CD8-positive, alpha-beta memory T cell (primary cell): Measurements from ENCODE around the gene ANKRD23. TPM values are rescaled to one million over a fixed set of nuclear protein-coding genes. Genes with fewer than 3 reads are reported as not detected.

ENCODE experiments used
- CTCF ChIA-PET: fragments of 350-600 bp; sonication (Branson Sonifier 250); formaldehyde crosslinking; loops from one replicate; lab custom pipeline; 2021; ENCODE audit warnings: antibody characterized with exemption; lab: Charles Lee
- POLR2A ChIA-PET: fragments of 350-600 bp; sonication (Branson Sonifier 250); formaldehyde crosslinking; loops from one replicate; lab custom pipeline; 2021; ENCODE audit warnings: antibody characterized with exemption; lab: Charles Lee
- DNase-seq, 5 donors: peaks; one replicate each; pipeline versions ENCODE4 v3.0.0 to v3.0.0-alpha.2; 2020 to 2022; ENCODE audit warnings: mixed read lengths in 1 of 5
- H3K27ac ChIP-seq: one replicate; pipeline ENCODE4 v1.7.0; 2013; ENCODE audit warnings: low read depth, mild to moderate bottlenecking, low read length, moderate library complexity
- H3K27me3 ChIP-seq: 2 replicates; pipeline ENCODE4 v1.7.0; 2013; ENCODE audit warnings: low read length, mild to moderate bottlenecking; ENCODE audit not compliant: insufficient read depth, poor library complexity, severe bottlenecking
- H3K36me3 ChIP-seq: 2 replicates; pipeline ENCODE4 v1.7.0; 2013; ENCODE audit warnings: mild to moderate bottlenecking, low read length, moderate library complexity; ENCODE audit not compliant: insufficient read depth
- H3K4me1 ChIP-seq: 2 replicates; pipeline ENCODE4 v1.7.0; 2013; ENCODE audit warnings: mild to moderate bottlenecking, low read length, moderate library complexity; ENCODE audit not compliant: insufficient read depth
- H3K4me3 ChIP-seq: 2 replicates; pipeline ENCODE4 v1.7.0; 2013; ENCODE audit warnings: mild to moderate bottlenecking, low read length
- H3K9me3 ChIP-seq: 2 replicates; pipeline ENCODE4 v1.7.0; 2013; ENCODE audit warnings: mild to moderate bottlenecking, low read length
- H3K27ac Mint-ChIP-seq, 8 donors: one replicate each; pipeline ENCODE4 v1.8.0; 2020 to 2021; ENCODE audit warnings: mixed read lengths in 8 of 8, mild to moderate bottlenecking in 6 of 8, inconsistent platforms in 3 of 8, moderate library complexity in 3 of 8
- H3K27me3 Mint-ChIP-seq, 2 donors: one replicate each; pipeline ENCODE4 v1.8.0; 2020 to 2021; ENCODE audit warnings: mixed read lengths in 2 of 2, mild to moderate bottlenecking in 1 of 2, moderate library complexity in 1 of 2
- H3K36me3 Mint-ChIP-seq, 3 donors: one replicate each; pipeline ENCODE4 v1.8.0; 2020 to 2021; ENCODE audit warnings: mixed read lengths in 3 of 3, inconsistent platforms in 1 of 3, mild to moderate bottlenecking in 1 of 3
- H3K4me1 Mint-ChIP-seq, 3 donors: one replicate each; pipeline ENCODE4 v1.8.0; 2020 to 2021; ENCODE audit warnings: mixed read lengths in 3 of 3, inconsistent platforms in 1 of 3, mild to moderate bottlenecking in 1 of 3
- H3K4me3 Mint-ChIP-seq, 7 donors: one replicate each; pipeline ENCODE4 v1.8.0; 2020 to 2021; ENCODE audit warnings: mixed read lengths in 7 of 7, mild to moderate bottlenecking in 6 of 7, moderate library complexity in 4 of 7, inconsistent platforms in 2 of 7
- H3K9me3 Mint-ChIP-seq, 5 donors: one replicate each; pipeline ENCODE4 v1.8.0; 2020 to 2022; ENCODE audit warnings: mixed read lengths in 5 of 5, mild to moderate bottlenecking in 3 of 5, moderate library complexity in 2 of 5, inconsistent platforms in 1 of 5
- polyA plus RNA-seq: library from polyadenylated mRNA; unstranded; fragments of 300-500 nt; fragmentation: Illumina TruSeq; gene quantifications from one replicate; pipeline ENCODE4 v1.2.3, GENCODE V29; 2021
- total RNA-seq, 2 experiments: library from RNA; stranded (reverse); gene quantifications; one replicate each; pipeline ENCODE4 v1.2.3, GENCODE V29; 2021

ANKRD23 gene
- total and polyA plus RNA-seq, 3 experiments from 2014 or later: 0.47 to 3.9 (median 3.8) TPM

GRCh38 chr2:96822786-96823185 lies 21.0 kb downstream of the ANKRD23 start:
- Histone ChIP-seq H3K4me1 (peaks cover 39% of the 10 kb centered on the region), H3K27me3 (no peaks in the 10 kb centered on the region), H3K9me3 (no peaks in the 10 kb centered on the region), H3K4me3 (no peak overlapping the region), H3K36me3 (peaks cover 16% of the 10 kb centered on the region), H3K27ac (no peak overlapping the region)
- Mint-ChIP-seq H3K4me3 (no peak overlapping the region), H3K36me3 (peaks cover 0 to 87% (median 11%) of the 10 kb centered on the region in 3 donors), H3K27ac (peak overlapping the region in 4 of 8 donors; percentile 47 to 84 (median 68)), H3K9me3 (no peaks in the 10 kb centered on the region), H3K4me1 (peaks cover 44 to 62% (median 46%) of the 10 kb centered on the region in 3 donors), H3K27me3 (peaks cover 0 to 1% of the 10 kb centered on the region in 2 donors)
- CTCF ChIA-PET: interaction anchor here (0.8 kb wide), 1 partner anchor 35 kb away, joined by 4 read pairs; the partner anchor contains the start of gene ANKRD39
- no peak for DNase-seq
- POLR2A ChIA-PET: no interaction called here

- CTCF ChIA-PET: interaction anchor here (1.1 to 1.2 kb wide), 3 partner anchors 37 to 130 kb away, joined by 3 to 4 read pairs (median 3); partner anchors contain the start of genes ANKRD39 and CNNM4
- POLR2A ChIA-PET: no interaction called here
- H3K36me3 ChIP-seq: peaks cover 13% of the 10 kb centered on the region
- peaks cover 46% of the 10 kb centered on the region for H3K4me1 ChIP-seq
- no peak overlapping the region for H3K27ac ChIP-seq
- Mint-ChIP-seq H3K4me1 (peaks cover 49 to 70% (median 49%) of the 10 kb centered on the region in 3 donors), H3K9me3 (no peaks in the 10 kb centered on the region), H3K27ac (peak overlapping the region in 7 of 8 donors; percentile 15 to 92 (median 53)), H3K36me3 (peaks cover 0 to 80% (median 10%) of the 10 kb centered on the region in 3 donors), H3K4me3 (peak overlapping the region in 6 of 7 donors; percentile 19 to 90 (median 57)), H3K27me3 (peaks cover 0 to 1% of the 10 kb centered on the region in 2 donors)
- no peak overlapping the region for H3K4me3 ChIP-seq
- no peak for DNase-seq
- H3K27me3 ChIP-seq: no peaks in the 10 kb centered on the region
- no peaks in the 10 kb centered on the region for H3K9me3 ChIP-seq
Observed at GRCh38 chr2:96821113-96821675, 22.6 kb downstream of the ANKRD23 start.

DNA sequence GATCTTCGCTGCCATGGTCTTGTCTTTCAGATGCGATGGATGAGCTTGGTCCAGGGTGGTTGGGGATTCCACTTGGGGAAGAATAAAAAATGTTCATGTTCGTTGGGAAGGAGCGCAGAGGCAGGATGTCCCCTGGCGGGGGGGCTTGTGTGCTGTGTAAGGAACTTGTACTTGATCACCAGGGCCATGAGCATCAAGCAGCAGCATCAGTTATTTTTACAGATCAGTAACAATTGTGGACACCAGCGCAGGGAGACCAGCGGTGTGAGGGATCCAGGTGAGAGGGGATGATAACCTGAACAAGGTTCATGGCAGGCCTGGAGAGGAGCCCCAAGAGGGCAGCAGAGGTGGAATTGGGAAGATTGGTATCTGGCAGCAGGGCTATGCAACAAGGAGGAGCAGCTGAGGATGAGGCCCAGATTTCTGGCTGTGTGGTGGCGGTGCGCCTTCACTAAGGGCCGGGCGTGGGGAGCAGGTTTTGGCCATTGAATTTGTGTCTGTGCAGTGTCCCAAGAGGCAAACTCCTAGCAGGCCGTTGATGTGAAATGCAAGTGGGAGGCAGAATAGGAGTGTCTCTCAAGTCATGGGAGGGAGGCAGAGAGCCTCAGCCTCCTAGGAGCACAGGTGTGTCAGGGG lies 23.8 kb downstream of the ANKRD23 start:
- no peak for DNase-seq
- Mint-ChIP-seq H3K9me3 (no peaks in the 10 kb centered on the region), H3K4me3 (peak overlapping the region; percentile 85 to 93 (median 87)), H3K27ac (peak overlapping the region; percentile 9 to 92 (median 76)), H3K27me3 (peaks cover 0 to 1% of the 10 kb centered on the region in 2 donors), H3K4me1 (peaks cover 54 to 76% (median 55%) of the 10 kb centered on the region in 3 donors), H3K36me3 (peaks cover 0 to 74% (median 10%) of the 10 kb centered on the region in 3 donors)
- H3K4me3 ChIP-seq: no peak overlapping the region
- no peaks in the 10 kb centered on the region for H3K9me3 ChIP-seq
- no peak overlapping the region for H3K27ac ChIP-seq
- no peaks in the 10 kb centered on the region for H3K27me3 ChIP-seq
- peaks cover 13% of the 10 kb centered on the region for H3K36me3 ChIP-seq
- ChIA-PET POLR2A (no interaction called here), CTCF (interaction anchor here (1.1 to 5.8 kb wide), 3 partner anchors 38 to 131 kb away, joined by 3 to 38 read pairs (median 3); partner anchors contain the start of gene ANKRD39)
- H3K4me1 ChIP-seq: peaks cover 50% of the 10 kb centered on the region

- H3K4me3 ChIP-seq: no peak overlapping the region
- no peak for DNase-seq
- no peaks in the 10 kb centered on the region for H3K9me3 ChIP-seq
- peak overlapping the region; percentile 9 to 89 (median 74) for H3K27ac Mint-ChIP-seq
- no peaks in the 10 kb centered on the region for H3K9me3 Mint-ChIP-seq
- peak overlapping the region; percentile 85 to 93 (median 87) for H3K4me3 Mint-ChIP-seq
- H3K36me3 Mint-ChIP-seq: peaks cover 0 to 67% (median 10%) of the 10 kb centered on the region in 3 donors
- POLR2A ChIA-PET: interaction anchor here (1.1 kb wide), 1 partner anchor 13 kb away, joined by 5 read pairs; no protein-coding TSS in a partner anchor
- H3K27me3 ChIP-seq: no peaks in the 10 kb centered on the region
- H3K27ac ChIP-seq: no peak overlapping the region
- peaks cover 13% of the 10 kb centered on the region for H3K36me3 ChIP-seq
- H3K27me3 Mint-ChIP-seq: peaks cover 0 to 1% of the 10 kb centered on the region in 2 donors
- peaks cover 52% of the 10 kb centered on the region for H3K4me1 ChIP-seq
- H3K4me1 Mint-ChIP-seq: peaks cover 56 to 78% (median 57%) of the 10 kb centered on the region in 3 donors
- CTCF ChIA-PET: interaction anchor here (1.2 to 5.8 kb wide), 4 partner anchors 15 to 265 kb away, joined by 3 to 38 read pairs (median 4); partner anchors contain the start of gene ANKRD39
Observed at GRCh38 chr2:96819128-96819875, 24.5 kb downstream of the ANKRD23 start.

DNA sequence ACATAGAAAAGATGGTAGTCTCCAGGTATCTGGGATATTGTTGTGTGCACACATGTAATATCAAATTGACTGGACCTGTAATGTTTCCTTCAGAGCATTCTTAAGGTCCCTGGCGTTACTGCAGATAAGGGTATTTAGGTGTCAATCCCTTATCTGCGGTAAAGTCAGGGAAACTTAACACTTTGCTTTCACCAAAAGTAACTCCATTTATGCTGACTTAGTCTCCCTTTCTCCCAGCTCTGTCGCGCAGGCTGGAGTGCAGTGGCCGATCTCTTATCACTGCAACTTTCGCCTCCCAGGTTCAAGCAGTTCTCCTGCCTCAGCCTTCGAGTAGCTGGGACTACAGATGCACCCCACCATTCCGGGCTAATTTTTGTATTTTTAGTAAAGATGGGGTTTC lies 25.9 kb downstream of the ANKRD23 start:
- Mint-ChIP-seq H3K4me3 (peak overlapping the region; percentile 85 to 93 (median 87)), H3K36me3 (peaks cover 0 to 55% (median 10%) of the 10 kb centered on the region in 3 donors), H3K27me3 (peaks cover 0 to 1% of the 10 kb centered on the region in 2 donors), H3K4me1 (peaks cover 58 to 76% (median 63%) of the 10 kb centered on the region in 3 donors), H3K27ac (peak overlapping the region; percentile 3 to 75 (median 62)), H3K9me3 (no peaks in the 10 kb centered on the region)
- no peak for DNase-seq
- Histone ChIP-seq H3K36me3 (peaks cover 6% of the 10 kb centered on the region), H3K9me3 (no peaks in the 10 kb centered on the region), H3K4me1 (peaks cover 52% of the 10 kb centered on the region), H3K27me3 (no peaks in the 10 kb centered on the region), H3K27ac (no peak overlapping the region), H3K4me3 (peak overlapping the region; percentile 84)
- CTCF ChIA-PET: interaction anchor here (0.7 to 5.8 kb wide), 9 partner anchors 8 to 264 kb away, joined by 3 to 38 read pairs (median 3); partner anchors contain the start of genes ANKRD39 and CNNM4
- POLR2A ChIA-PET: interaction anchor here (0.6 to 1.1 kb wide), 3 partner anchors 12 to 225 kb away, joined by 3 to 5 read pairs (median 4); no protein-coding TSS in a partner anchor

- no peak for DNase-seq
- Mint-ChIP-seq H3K27ac (peak overlapping the region in 5 of 8 donors; percentile 3 to 80 (median 67)), H3K27me3 (peaks cover 0 to 1% of the 10 kb centered on the region in 2 donors), H3K36me3 (peaks cover 0 to 54% (median 12%) of the 10 kb centered on the region in 3 donors), H3K4me3 (peak overlapping the region; percentile 85 to 93 (median 87)), H3K9me3 (no peaks in the 10 kb centered on the region), H3K4me1 (peaks cover 63 to 77% (median 67%) of the 10 kb centered on the region in 3 donors)
- Histone ChIP-seq H3K27me3 (no peaks in the 10 kb centered on the region), H3K4me3 (peak overlapping the region; percentile 84), H3K36me3 (peaks cover 5% of the 10 kb centered on the region), H3K9me3 (no peaks in the 10 kb centered on the region), H3K4me1 (peaks cover 52% of the 10 kb centered on the region), H3K27ac (no peak overlapping the region)
- ChIA-PET CTCF (interaction anchor here (0.6 to 5.8 kb wide), 14 partner anchors 8 to 146 kb away, joined by 3 to 38 read pairs (median 5); partner anchors contain the start of genes ANKRD39 and CNNM4), POLR2A (interaction anchor here (0.6 to 3.0 kb wide), 11 partner anchors 11 to 295 kb away, joined by 3 to 40 read pairs (median 4); partner anchors contain the start of genes ANKRD39 and CNNM4)
Observed at GRCh38 chr2:96816836-96817702, 26.8 kb downstream of the ANKRD23 start.
